PC-9 (cell line): ENCODE results near the gene QRFP.

Experiments used
- CTCF ChIP-seq: fragments of 200-600 bp; sonication (generic); conservative IDR thresholded peaks from 2 replicates; pipeline ENCODE4 v1.6.1; 2017; ENCODE audit warnings: mixed run types, antibody characterized with exemption, mild to moderate bottlenecking, moderate library complexity
- EZH2 ChIP-seq: fragments of 200-600 bp; sonication (generic); IDR thresholded peaks from 2 replicates; pipeline ENCODE4 v1.8.0; 2017; ENCODE audit warnings: antibody characterized with exemption, low read depth

GRCh38 chr9:130938184-130938651 is 41.6 kb upstream of the QRFP start:
- TF ChIP-seq CTCF = no peak
- TF ChIP-seq EZH2 = no peak
